K562 (cell line): ENCODE data around the gene FZD4. TPM values are rescaled to one million over a fixed set of nuclear protein-coding genes. Genes with fewer than 3 reads are reported as not detected.

Experiments used
- ATAC-seq: fragments of 200-7000 bp; cut with Tn5 transposase; 3 replicates; pipeline ENCODE4 v1.9.1; 2020; ENCODE audit warnings: moderate library complexity
- BruUV-seq: library from RNA; stranded (reverse); fragments of 400-500 nt; replicated peaks from 2 replicates; lab custom pipeline; 2021; lab: Mats Ljungman, UMichigan
- CTCF ChIA-PET: fragments of 300-600 bp; formaldehyde crosslinking; extraction: SDS; loops from one replicate; lab custom pipeline; 2021; ENCODE audit warnings: low intra/inter-chr PET ratio; lab: Yijun Ruan, JAX
- POLR2A ChIA-PET: fragments of 300-600, 350-650 bp; sonication (Branson Sonifier 250); formaldehyde crosslinking; extraction: SDS; loops from one replicate; lab custom pipeline; 2021; ENCODE audit warnings: antibody characterized with exemption, inconsistent platforms; lab: Yijun Ruan, JAX
- DNase-seq, 4 experiments: peaks; one replicate each; pipeline versions ENCODE4 v3.0.0 to v3.0.0-alpha.2; 2011 to 2018; ENCODE audit warnings: low spot score in 3 of 4, mixed read lengths in 3 of 4; ENCODE audit errors: extremely low read depth in 1 of 4
- FAIRE-seq: peaks from 2 replicates; lab custom pipeline; 2011; peaks lifted over from hg19 to GRCh38; lab: Jason Lieb, UNC
- H2AFZ ChIP-seq: 2 replicates; pipeline ENCODE4 v1.6.0; 2011; ENCODE audit warnings: low read depth, low read length, control low read depth, inconsistent platforms
- H3K27ac ChIP-seq: fragments of 200-600 bp; 3 replicates; pipeline ENCODE4 v1.8.0; 2011; ENCODE audit warnings: low read depth, mild to moderate bottlenecking, control low read depth, inconsistent platforms, low read length, moderate library complexity, mixed read lengths; ENCODE audit errors: extremely low read depth
- H3K27me3 ChIP-seq, 2 experiments: fragments of 300-600 bp in 1 of 2; 2 replicates in 1 of 2; 3 replicates in 1 of 2; pipeline versions ENCODE4 v1.6.0 to v1.8.0; 2011; ENCODE audit warnings: inconsistent platforms in 2 of 2, low read length in 2 of 2, mild to moderate bottlenecking in 1 of 2, mixed read lengths in 1 of 2, moderate library complexity in 1 of 2; ENCODE audit not compliant: control insufficient read depth in 2 of 2, insufficient read depth in 2 of 2
- H3K36me3 ChIP-seq: fragments of 300-600 bp; 3 replicates; pipeline ENCODE4 v1.8.0; 2011; ENCODE audit warnings: mild to moderate bottlenecking, low read length, inconsistent platforms; ENCODE audit not compliant: control insufficient read depth, insufficient read depth
- H3K4me1 ChIP-seq, 2 experiments: fragments of 200-600 bp in 1 of 2; replicated peaks in 1 of 2; 2 replicates in 1 of 2; 3 replicates in 1 of 2; pipeline versions ENCODE4 v1.5.1 to v1.8.0; 2011; ENCODE audit warnings: inconsistent platforms in 2 of 2, low read length in 2 of 2, mild to moderate bottlenecking in 1 of 2, mixed read lengths in 1 of 2, moderate library complexity in 1 of 2; ENCODE audit not compliant: control insufficient read depth in 2 of 2, insufficient read depth in 2 of 2
- H3K4me2 ChIP-seq: 2 replicates; pipeline ENCODE4 v1.6.1; 2011; ENCODE audit warnings: low read length, control low read depth, inconsistent platforms, mixed read lengths; ENCODE audit not compliant: insufficient read depth
- H3K4me3 ChIP-seq: fragments of 200-600 bp; sonication (generic), shearing (Covaris generic); 2 replicates; pipeline ENCODE4 v1.5.1; 2016; ENCODE audit warnings: control low read depth, inconsistent platforms
- H3K79me2 ChIP-seq: fragments of 200-600 bp; 3 replicates; pipeline ENCODE4 v1.8.0; 2011; ENCODE audit warnings: low read length, inconsistent platforms; ENCODE audit not compliant: control insufficient read depth, insufficient read depth
- H3K9ac ChIP-seq, 2 experiments: 2 replicates each; pipeline versions ENCODE4 v1.6.0 to v1.6.1; 2011; ENCODE audit warnings: low read depth in 2 of 2, low read length in 2 of 2, control low read depth in 1 of 2, inconsistent platforms in 1 of 2, mild to moderate bottlenecking in 1 of 2, mixed read lengths in 1 of 2; ENCODE audit not compliant: insufficient read depth in 1 of 2
- H3K9me1 ChIP-seq: one replicate; pipeline ENCODE4 v1.6.0; 2011; ENCODE audit warnings: inconsistent platforms, mild to moderate bottlenecking, low read length, moderate library complexity; ENCODE audit not compliant: control insufficient read depth, insufficient read depth
- H3K9me3 ChIP-seq: replicated peaks from 2 replicates; pipeline ENCODE4 v1.5.1; 2011; ENCODE audit warnings: low read depth, low read length, inconsistent platforms; ENCODE audit not compliant: control insufficient read depth, insufficient read depth
- H4K20me1 ChIP-seq: replicated peaks from 2 replicates; pipeline ENCODE4 v1.6.1; 2011; ENCODE audit warnings: low read length, inconsistent platforms, mixed read lengths; ENCODE audit not compliant: control insufficient read depth, insufficient read depth
- ADNP ChIP-seq: fragments of 200-800 bp; sonication (Bioruptor generic); IDR thresholded peaks from 2 replicates; pipeline ENCODE4 v1.6.1; 2016; ENCODE audit warnings: missing genetic modification characterization, missing compliant biosample characterization
- EWSR1 ChIP-seq: fragments of 450-650 bp; IDR thresholded peaks from 2 replicates; pipeline ENCODE4 v1.6.1; 2018; ENCODE audit warnings: borderline replicate concordance, mild to moderate bottlenecking, low read depth, moderate library complexity; ENCODE audit not compliant: partially characterized antibody
- EZH2 ChIP-seq: IDR thresholded peaks from 2 replicates; pipeline ENCODE4 v1.6.1; 2012; ENCODE audit warnings: low read depth, mild to moderate bottlenecking, inconsistent platforms, low read length, borderline replicate concordance
- HMBOX1 ChIP-seq: sonication (generic); IDR thresholded peaks from 2 replicates; pipeline ENCODE4 v1.6.1; 2016
- LARP7 ChIP-seq: fragments of 450-650 bp; IDR thresholded peaks from 2 replicates; pipeline ENCODE4 v1.6.1; 2016
- MED1 ChIP-seq: sonication (generic); formaldehyde crosslinking; IDR thresholded peaks from 2 replicates; pipeline ENCODE4 v1.8.1; 2023; ENCODE audit warnings: missing genetic modification reagents, borderline replicate concordance
- MTF1 ChIP-seq: fragments of 250-450 bp; sonication (Bioruptor Pico); IDR thresholded peaks from 2 replicates; pipeline ENCODE4 v1.9.0; 2021; ENCODE audit warnings: moderate library complexity, mild to moderate bottlenecking, inconsistent platforms, borderline replicate concordance
- NBN ChIP-seq: fragments of 450-650 bp; IDR thresholded peaks from 2 replicates; pipeline ENCODE4 v1.6.1; 2016; ENCODE audit warnings: low read depth, mild to moderate bottlenecking
- OTX1 ChIP-seq: fragments of 450-650 bp; formaldehyde crosslinking; IDR thresholded peaks from 2 replicates; pipeline ENCODE4 v1.4.0; 2022; ENCODE audit warnings: mild to moderate bottlenecking
- POU5F1 ChIP-seq: fragments of 150-350 bp; IDR thresholded peaks from 2 replicates; pipeline ENCODE4 v1.6.1; 2014; ENCODE audit warnings: borderline replicate concordance, low read length, low read depth, mild to moderate bottlenecking; ENCODE audit not compliant: partially characterized antibody
- RBM34 ChIP-seq: fragments of 200-400 bp; formaldehyde crosslinking; IDR thresholded peaks from 2 replicates; pipeline ENCODE4 v1.6.1; 2018; ENCODE audit warnings: low read length, borderline replicate concordance; ENCODE audit not compliant: insufficient read depth
- SFPQ ChIP-seq: fragments of 200-400 bp; formaldehyde crosslinking; IDR thresholded peaks from 2 replicates; pipeline ENCODE4 v1.6.1; 2017; ENCODE audit warnings: mild to moderate bottlenecking, low read depth, low read length, moderate library complexity
- ZBTB12 ChIP-seq: fragments of 250-450 bp; sonication (Bioruptor Pico); IDR thresholded peaks from 2 replicates; pipeline ENCODE4 v1.4.0; 2020
- ZC3H8 ChIP-seq: fragments of 450-650 bp; IDR thresholded peaks from 2 replicates; pipeline ENCODE4 v1.6.1; 2017
- ZFP1 ChIP-seq: fragments of 450-650 bp; formaldehyde crosslinking; IDR thresholded peaks from 2 replicates; pipeline ENCODE4 v1.4.0; 2020; ENCODE audit warnings: mild to moderate bottlenecking, mixed read lengths
- ZKSCAN3 ChIP-seq: fragments of 250-450 bp; sonication (Bioruptor Pico); IDR thresholded peaks from 2 replicates; pipeline ENCODE4 v1.4.0; 2020
- ZNF174 ChIP-seq: fragments of 250-450 bp; sonication (Bioruptor Pico); IDR thresholded peaks from 2 replicates; pipeline ENCODE4 v1.4.0; 2020; ENCODE audit warnings: mild to moderate bottlenecking
- WGBS: fragments of 100-300 bp; shearing (Covaris generic); methylation state at CpG from one replicate; pipeline ENCODE4 v1.1.6; 2016; ENCODE audit warnings: low coverage, mixed read lengths; ENCODE audit not compliant: insufficient coverage; ENCODE audit errors: missing lambda C conversion rate; 5-methylcytosine and 5-hydroxymethylcytosine counted together
- in situ Hi-C: fragments of 300-500 bp; cut with MboI; formaldehyde crosslinking; loops from 4 replicates; pipeline ENCODE4 v1.15.0; 2018; ENCODE audit warnings: inconsistent platforms, mixed read lengths
- intact Hi-C: fragments of 100-400 bp; cut with micrococcal nuclease; formaldehyde crosslinking; loops from 2 replicates; pipeline ENCODE4 v1.14.2; 2022
- polyA plus RNA-seq, 8 experiments: library from polyadenylated mRNA; depleted of rRNA in 4 of 8; stranded (reverse) in 5 of 8; unstranded in 3 of 8; fragments of >200 nt; fragmentation: Nextera tagmentation in 2 of 8; fragmentation: Illumina TruSeq in 1 of 8; extraction: Ambion mirVana in 2 of 8; extraction: Trizol in 1 of 8; gene quantifications; 2 replicates each; pipeline versions ENCODE4 v1.2.1 to v1.2.3, GENCODE V29; 2011 to 2014; ENCODE audit warnings: inconsistent platforms in 1 of 8, missing spikeins in 1 of 8
- total RNA-seq, 7 experiments: library from RNA; depleted of rRNA in 6 of 7; stranded (reverse); fragments of >200 nt in 6 of 7; fragmentation: Illumina TruSeq in 2 of 7; extraction: Trizol in 2 of 7; gene quantifications; 2 replicates each; pipeline versions ENCODE4 v1.2.1 to v1.2.3, GENCODE V29; 2011 to 2021; ENCODE audit warnings: low replicate concordance in 1 of 7

FZD4 gene
- total and polyA plus RNA-seq, 9 of the 15 experiments (the other 6 are each of a cell fraction or from before 2014, with no cell fraction given), result 1.2 to 7.9 (median 5.8) TPM

- TF ChIP-seq ZBTB12 (no peak), SFPQ (no peak), ZC3H8 (no peak)
Observed at GRCh38 chr11:86910592-86910991, 44.6 kb downstream of the FZD4 start (continued).

GRCh38 chr11:86906198-86906597 lies 49.0 kb downstream of the FZD4 start:
- Histone ChIP-seq H3K4me3 (no peak overlapping the region), H3K9me1 (no peaks in the 10 kb centered on the region), H3K27me3 (peaks cover 0 to 3% of the 10 kb centered on the region in 2 experiments; a peak in 1 of 5 replicates), H3K4me2 (no peak overlapping the region), H3K36me3 (no peaks in the 10 kb centered on the region), H2AFZ (no peak overlapping the region), H3K9me3 (no peaks in the 10 kb centered on the region), H3K9ac (no peak overlapping the region), H4K20me1 (no peaks in the 10 kb centered on the region), H3K79me2 (no peaks in the 10 kb centered on the region), H3K27ac (no peak overlapping the region), H3K4me1 (peaks cover 0 to 4% of the 10 kb centered on the region in 2 experiments; a peak in 1 of 5 replicates)
- in situ Hi-C loops, result no loop called here
- no peak for ATAC-seq
- intact Hi-C loops, result no loop called here
- BruUV-seq, result no TSS peak
- 67% methylated on average over 14 of the region's 24 CpGs for WGBS
- DNase-seq, result no peak
- FAIRE-seq, result no peak
- ChIA-PET POLR2A (no interaction called here), CTCF (no interaction called here)
- TF ChIP-seq NBN, result no peak
- no peak for TF ChIP-seq ZNF174 (CRISPR knock-in tag)
- TF ChIP-seq ADNP, result no peak
- no peak for TF ChIP-seq ZKSCAN3
- TF ChIP-seq HMBOX1, result no peak
- TF ChIP-seq MED1 (CRISPR knock-in tag), result no peak
- TF ChIP-seq ZFP1 (CRISPR knock-in tag), result no peak
- no peak for TF ChIP-seq MTF1 (CRISPR knock-in tag)
- no peak for TF ChIP-seq EWSR1
- no peak for TF ChIP-seq LARP7
- no peak for TF ChIP-seq OTX1 (CRISPR knock-in tag)
- TF ChIP-seq RBM34, result no peak
- no peak for TF ChIP-seq EZH2
- TF ChIP-seq POU5F1, result no peak
